ENCODE results near the gene SHANK2. TPM values are rescaled to one million over a fixed set of nuclear protein-coding genes. Genes with fewer than 3 reads are reported as not detected.

SHANK2 gene
- total RNA-seq, 1 donor from 2014 or later = 5.3 TPM

- DNase-seq (ENCODE audit: extremely low read depth, low read depth, low spot score) = no peak
Measured at GRCh38 chr11:71223081-71223405, 29.3 kb downstream of the SHANK2 start.

DNA sequence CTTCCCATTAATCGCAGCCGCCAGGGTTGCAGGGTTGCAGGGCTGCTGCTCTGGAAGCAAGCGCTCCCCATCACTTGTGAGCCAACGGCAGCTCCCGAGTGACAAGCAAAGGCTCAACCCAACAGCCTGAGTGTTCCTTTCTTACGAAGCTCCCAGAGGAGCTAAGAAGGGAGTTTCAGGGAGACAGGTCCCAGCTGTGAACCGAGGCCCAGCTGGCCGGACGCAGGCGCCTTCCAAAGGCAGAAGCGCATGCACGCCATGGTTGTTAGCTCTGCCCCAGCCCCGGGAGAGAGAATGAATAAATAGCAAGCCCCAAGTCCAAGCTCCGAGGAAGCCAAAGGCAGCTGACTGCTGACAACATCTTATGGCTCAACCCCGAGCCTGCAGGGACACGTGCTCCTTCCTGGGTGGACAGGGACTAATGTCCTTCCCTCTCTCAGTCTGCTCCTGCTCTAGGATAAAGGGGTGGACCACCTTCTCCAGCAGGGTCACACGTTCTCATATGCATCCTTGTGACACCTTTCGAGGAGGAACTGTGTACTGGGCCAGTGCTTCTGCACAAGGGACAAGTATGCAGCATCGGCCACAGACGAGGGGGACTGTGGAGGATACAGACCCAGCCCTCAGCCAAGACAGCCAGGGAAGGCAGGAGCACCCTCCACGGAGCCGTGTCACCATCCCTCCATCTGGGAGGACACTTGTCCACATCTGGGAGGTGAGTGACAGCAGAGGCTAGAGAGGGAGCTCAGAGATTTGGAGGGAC lies 29.9 kb downstream of the SHANK2 start:
- no peak for DNase-seq (ENCODE audit: extremely low read depth, low read depth, low spot score)

DNA sequence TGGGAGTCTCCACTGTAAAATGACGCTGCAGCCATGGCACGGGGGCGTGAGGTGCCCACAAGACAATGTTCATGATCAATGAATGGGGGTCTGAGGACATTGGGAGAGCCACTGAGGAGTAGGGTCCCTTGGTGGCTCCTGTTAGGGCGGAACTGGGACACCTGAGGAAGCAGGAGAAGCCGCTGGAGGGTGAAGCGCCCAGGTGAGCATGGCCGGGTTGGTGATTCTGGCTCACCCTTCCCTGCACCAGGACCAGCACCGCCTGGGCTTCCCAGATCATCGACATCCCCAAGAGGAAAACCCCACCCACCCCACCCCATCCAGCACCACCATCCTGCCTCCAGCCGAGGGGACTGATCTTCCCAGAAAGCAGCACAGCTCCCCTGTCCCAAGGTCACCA lies 30.6 kb downstream of the SHANK2 start:
- DNase-seq (ENCODE audit: extremely low read depth, low read depth, low spot score) = no peak

DNA sequence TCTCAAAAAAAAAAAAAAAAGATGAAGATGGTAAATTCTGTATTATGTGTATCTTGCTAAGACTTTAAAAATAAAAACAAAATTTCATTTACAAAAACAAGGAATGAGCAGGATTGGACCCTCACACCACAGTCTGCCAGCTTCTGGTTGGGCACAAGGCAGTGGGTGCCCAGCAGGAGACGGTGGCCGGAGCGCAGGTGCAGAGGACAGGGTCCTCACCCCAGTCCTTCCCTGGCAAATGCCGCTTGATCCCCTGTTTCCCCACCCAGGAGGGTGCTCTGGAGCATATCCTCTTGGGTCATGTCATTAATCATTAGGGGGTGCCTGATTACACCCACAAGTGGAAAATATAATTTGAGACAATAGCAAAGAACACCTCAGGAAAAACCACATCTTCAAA lies 31.2 kb downstream of the SHANK2 start:
- no peak for DNase-seq (ENCODE audit: extremely low read depth, low read depth, low spot score)

GRCh38 chr11:71218789-71219499 lies 33.4 kb downstream of the SHANK2 start:
- no peak for DNase-seq (ENCODE audit: extremely low read depth, low read depth, low spot score)

DNA sequence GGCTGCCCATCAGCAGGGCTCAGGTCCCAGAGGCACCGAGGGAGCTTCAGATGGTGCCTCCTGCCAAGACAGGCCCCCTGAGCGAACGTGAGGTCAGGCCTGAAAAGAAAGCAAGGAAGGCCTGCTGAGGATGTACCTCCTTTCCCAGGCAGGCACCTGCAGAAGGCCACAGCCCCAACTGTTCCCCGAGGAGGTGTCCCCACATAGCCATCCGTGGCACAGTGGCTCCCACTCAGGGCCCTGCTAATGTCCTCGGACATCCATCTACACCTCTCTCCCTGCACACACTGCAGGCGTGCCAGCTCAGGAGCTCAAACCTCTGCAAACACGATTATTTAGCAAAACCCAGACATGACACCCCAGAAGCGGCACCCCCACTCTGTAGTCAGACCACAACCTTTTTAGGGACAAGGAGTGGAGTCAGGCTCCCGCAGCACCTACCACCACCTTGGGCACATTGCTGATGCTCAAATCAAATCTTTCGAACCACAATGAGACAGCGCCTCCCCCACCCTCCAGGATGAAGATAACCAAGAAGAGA lies 36.9 kb downstream of the SHANK2 start:
- DNase-seq (ENCODE audit: extremely low read depth, low read depth, low spot score) = no peak

DNA sequence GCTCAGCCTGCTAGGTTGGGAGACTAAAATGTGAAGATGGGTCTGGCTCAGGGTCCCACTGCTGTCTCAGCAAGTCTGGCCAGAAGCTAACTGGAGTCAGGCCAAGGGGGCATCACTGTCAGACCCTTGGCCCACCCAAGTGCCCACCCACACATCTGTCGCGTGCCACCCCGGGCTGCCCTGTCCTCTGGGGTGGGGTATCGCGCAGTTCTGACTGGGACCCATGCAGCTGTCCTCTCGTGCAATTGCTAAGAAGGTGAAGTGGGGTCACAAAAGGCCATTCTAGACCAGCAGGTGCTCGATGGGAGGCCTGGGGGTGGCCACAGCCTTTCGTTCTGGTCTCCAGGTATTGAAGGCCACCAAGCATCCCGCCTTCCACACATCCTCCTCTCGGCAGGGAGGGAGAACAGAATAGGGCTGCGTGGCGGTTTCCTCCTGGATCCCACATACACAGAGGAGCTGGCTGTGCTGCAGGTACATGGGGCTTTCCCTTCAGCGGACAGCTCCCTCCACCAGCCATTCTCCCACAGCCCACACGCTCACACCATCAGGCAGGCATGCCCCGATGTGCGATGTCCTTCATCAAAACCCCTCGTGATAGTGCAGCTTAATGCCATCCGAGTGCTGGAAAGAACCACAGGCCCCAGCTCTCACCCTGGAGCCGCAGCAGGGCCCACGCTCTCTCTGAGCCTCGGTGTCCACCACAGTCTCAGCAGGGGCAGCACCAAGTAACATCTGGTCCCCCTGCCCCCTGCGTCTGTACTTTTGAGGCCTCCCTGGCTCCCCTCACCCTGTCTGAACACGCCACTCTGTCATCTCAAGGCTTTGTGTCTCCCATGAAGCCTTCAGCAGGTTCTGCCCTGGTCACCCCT lies 37.6 kb downstream of the SHANK2 start:
- no peak for DNase-seq (ENCODE audit: extremely low read depth, low read depth, low spot score)

DNA sequence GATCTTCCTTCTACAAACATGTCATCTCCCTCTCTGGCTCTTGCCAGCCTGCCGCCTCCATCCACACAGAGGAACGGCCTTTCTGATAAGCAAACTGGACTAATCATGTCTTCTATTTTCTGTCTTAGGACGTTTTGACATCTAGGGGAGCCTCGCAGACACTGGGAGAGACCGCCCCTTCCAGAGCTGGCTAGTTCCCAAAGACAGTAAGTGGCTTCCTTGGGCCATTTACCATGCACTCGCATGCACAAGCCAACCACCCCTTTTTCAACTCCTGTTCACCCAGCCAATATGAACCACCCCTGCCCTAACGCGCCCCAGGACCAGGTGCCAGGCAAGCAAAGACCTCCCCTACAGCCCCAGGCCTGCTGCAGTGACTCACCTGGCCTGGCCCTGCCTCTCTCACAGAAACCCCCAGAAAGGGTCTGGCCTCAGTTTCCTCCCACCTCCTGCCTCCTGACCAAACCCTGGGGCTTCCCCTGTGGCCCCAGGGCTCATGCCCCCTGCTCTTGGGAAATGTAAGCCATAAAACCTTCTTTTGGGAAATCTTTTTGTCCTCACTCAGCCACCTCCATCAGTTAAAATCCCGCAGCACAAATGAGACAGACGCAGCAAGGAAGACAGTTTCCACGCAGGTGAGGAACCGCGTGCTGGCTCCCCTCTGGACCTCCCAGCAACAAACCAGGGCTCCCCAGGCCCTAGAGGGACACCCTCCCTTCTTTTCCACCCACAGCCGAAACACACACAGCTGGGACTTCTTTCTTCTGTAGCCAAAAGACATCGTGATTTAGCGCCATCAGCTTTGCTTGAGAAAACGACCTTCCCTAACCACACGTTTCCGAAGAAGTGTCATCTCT lies 38.5 kb downstream of the SHANK2 start:
- DNase-seq (ENCODE audit: extremely low read depth, low read depth, low spot score) = no peak

- no peak for DNase-seq (ENCODE audit: extremely low read depth, low read depth, low spot score)
Measured at GRCh38 chr11:71212871-71213559, 39.4 kb downstream of the SHANK2 start.

DNA sequence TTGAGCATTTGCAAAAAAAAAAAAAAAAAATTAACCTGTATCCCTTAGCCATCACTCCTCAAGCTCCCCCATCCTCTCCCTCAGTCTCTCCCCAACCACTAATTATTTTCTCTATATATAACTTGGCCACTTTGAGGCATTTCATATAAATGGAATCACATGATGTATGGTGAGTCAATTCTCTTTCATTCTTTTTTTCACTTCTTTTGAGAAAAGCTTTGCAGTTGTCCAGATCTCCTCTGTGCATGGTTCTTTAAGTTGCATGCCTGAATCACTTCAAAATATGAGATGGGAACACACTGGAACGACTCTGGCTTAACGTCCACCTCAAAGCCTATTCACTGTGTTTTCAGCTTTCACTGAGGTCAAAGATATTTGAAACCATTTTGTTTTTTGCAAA lies 40.7 kb downstream of the SHANK2 start:
- no peak for DNase-seq (ENCODE audit: extremely low read depth, low read depth, low spot score)

DNA sequence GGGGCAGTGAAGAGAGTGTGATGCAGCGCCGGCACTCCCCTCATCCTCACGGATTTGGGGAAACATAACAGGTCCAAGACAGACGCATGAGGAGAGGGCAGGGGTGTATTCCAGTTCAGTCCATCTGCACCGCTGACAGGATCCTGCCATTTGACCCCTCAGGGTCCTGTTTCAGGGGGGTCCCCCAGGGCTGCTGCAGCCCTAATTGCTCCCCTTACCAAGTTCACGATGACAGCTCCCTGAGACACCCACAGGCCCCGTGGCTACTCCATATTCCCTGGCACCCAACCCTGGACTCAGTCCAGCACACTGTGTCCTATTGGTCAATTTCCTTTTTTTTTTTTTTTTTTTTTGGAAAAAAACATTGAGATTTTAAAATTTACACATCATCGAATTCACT lies 41.5 kb downstream of the SHANK2 start:
- DNase-seq (ENCODE audit: extremely low read depth, low read depth, low spot score) = no peak

DNA sequence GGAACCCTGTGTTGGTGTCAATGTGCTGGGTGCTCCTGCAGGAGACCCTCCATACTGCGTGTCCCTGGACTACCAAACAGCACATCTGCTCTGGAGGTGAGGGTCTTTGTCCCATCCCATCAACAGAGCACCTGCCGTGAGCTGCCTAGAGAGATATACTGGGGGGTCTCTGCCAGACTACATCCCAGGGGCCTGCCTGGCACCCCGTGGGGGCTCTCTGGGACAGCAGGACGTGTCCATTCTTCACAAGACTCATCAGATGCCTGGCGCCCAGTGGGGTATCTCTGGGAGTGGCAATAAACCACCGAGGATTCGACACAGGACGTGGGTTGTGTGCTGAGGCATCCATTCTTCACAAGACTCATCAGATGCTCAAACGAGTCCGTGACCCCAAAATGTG lies 42.7 kb downstream of the SHANK2 start:
- no peak for DNase-seq (ENCODE audit: extremely low read depth, low read depth, low spot score)

- no peak for DNase-seq (ENCODE audit: extremely low read depth, low read depth, low spot score)
Measured at GRCh38 chr11:71209181-71209580, 43.2 kb downstream of the SHANK2 start.

DNA sequence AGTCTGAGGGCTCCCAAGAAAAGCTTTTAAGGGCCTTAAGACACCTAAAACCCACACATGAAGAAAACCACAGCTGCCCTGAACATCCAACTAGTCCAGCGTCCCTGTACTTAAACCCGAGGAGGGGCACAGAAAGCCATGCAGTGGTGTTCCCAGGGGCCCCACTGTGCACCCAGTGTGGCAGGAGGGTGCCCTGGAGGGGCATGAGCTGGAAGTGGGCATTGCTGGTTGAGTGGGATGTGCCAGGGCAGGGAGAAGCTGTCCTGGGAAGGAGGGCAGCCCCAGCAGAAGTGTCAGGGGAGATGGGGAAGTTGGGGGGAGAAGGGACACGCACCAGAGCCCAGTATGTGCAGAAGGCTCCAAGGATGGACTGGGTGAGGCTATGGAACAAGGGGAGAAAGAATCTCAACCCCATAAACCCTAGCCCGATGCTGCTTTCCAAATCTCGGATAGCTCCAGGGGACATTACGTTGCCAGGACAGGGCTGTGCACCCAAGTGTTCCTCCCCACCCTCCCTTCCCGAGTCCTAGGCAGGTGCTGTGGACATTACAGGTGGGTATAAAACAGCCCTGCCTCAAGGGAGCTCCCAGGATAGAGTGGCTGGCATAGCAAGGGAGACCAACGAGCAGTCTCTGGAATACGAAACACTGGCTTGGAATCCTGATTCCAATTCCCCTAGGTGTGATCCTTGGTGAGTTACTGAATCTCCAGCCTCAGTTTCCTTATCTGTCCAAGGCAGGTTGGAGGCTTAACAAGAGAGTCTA lies 44.2 kb downstream of the SHANK2 start:
- DNase-seq (ENCODE audit: extremely low read depth, low read depth, low spot score) = no peak

- no peak for DNase-seq (ENCODE audit: extremely low read depth, low read depth, low spot score)
Measured at GRCh38 chr11:71207563-71207962, 44.8 kb downstream of the SHANK2 start.

GRCh38 chr11:71206186-71206585 lies 46.2 kb downstream of the SHANK2 start:
- DNase-seq (ENCODE audit: extremely low read depth, low read depth, low spot score) = no peak

DNA sequence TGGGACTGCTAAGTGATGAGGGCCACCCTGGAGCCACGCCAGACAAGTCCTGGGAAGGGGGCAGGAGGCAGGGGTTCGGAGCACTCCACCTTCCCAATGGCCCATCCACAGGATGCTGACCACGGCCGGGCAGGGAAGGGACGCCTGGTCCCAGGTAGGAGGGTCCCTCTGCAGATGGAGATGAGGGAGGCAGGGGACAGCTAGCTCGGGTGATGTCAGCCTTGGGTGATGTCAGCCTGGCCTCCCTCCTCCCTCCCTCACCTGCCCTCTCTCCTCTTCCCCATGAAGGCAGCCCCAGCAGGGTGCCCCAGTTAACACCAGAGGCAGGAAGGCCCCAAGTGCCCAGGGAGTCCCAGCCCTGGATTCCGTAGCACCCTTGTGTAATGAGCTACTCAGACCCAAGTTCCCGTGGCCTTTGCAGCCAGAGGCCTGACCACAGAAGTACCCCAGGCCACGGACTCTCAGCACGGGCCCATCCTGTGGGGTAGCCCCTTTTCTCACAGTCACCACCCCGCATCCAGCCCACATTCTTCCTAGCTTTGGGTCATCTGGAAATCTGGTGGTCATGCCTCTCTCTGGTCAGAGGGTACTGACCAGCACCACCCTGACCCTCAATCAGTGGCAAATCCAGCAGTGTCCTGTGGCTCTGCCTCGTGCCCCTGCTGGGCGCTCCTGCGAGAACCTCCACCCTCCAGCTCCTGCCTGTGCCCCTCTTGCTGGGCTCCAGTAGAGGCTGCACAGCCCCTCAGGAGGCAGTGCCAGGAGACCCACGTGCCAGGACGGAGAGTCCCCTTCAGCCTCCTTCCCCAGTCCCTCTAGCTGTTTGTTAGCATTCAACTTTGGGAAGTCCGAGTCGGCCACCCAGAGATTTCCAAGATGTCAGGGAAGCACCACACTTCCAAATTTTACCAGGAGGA lies 47.4 kb downstream of the SHANK2 start:
- no peak for DNase-seq (ENCODE audit: extremely low read depth, low read depth, low spot score)

- no peak for DNase-seq (ENCODE audit: extremely low read depth, low read depth, low spot score)
Measured at GRCh38 chr11:71204294-71204693, 48.1 kb downstream of the SHANK2 start.

Data from glomerular endothelial cell (primary cell).